ENCODE results near the gene NXN. TPM values are rescaled to one million over a fixed set of nuclear protein-coding genes. Genes with fewer than 3 reads are reported as not detected.

NXN gene
- polyA plus RNA-seq, 1 donor from 2014 or later, result 14.8 TPM

GRCh38 chr17:1002412-1002753 is 22.8 kb upstream of the NXN start:
- Histone ChIP-seq H3F3A (ENCODE audit: insufficient read depth, low read length, poor library complexity, severe bottlenecking) (no peaks in the 10 kb centered on the region), H2AFZ (ENCODE audit: low read depth, low read length) (no peak overlapping the region), H4K20me1 (ENCODE audit: insufficient read depth) (no peaks in the 10 kb centered on the region), H3K4me3 (ENCODE audit: low read length) (no peak overlapping the region), H3K4me2 (ENCODE audit: low read length) (no peak overlapping the region), H3K79me2 (replicated peaks; ENCODE audit: insufficient read depth, low read length) (peaks cover 9% of the 10 kb centered on the region), H3K36me3 (ENCODE audit: insufficient read depth, low read length) (no peaks in the 10 kb centered on the region), H3K9me2 (ENCODE audit: insufficient read depth, low read length) (no peaks in the 10 kb centered on the region), H3K9ac (ENCODE audit: low read length) (no peak overlapping the region), H3K9me3 (ENCODE audit: low read length) (no peaks in the 10 kb centered on the region), H3K27ac (ENCODE audit: low read length) (no peak overlapping the region), H3K27me3 (ENCODE audit: insufficient read depth, low read depth, low read length) (no peaks in the 10 kb centered on the region)
- TF ChIP-seq, protein P1, sequence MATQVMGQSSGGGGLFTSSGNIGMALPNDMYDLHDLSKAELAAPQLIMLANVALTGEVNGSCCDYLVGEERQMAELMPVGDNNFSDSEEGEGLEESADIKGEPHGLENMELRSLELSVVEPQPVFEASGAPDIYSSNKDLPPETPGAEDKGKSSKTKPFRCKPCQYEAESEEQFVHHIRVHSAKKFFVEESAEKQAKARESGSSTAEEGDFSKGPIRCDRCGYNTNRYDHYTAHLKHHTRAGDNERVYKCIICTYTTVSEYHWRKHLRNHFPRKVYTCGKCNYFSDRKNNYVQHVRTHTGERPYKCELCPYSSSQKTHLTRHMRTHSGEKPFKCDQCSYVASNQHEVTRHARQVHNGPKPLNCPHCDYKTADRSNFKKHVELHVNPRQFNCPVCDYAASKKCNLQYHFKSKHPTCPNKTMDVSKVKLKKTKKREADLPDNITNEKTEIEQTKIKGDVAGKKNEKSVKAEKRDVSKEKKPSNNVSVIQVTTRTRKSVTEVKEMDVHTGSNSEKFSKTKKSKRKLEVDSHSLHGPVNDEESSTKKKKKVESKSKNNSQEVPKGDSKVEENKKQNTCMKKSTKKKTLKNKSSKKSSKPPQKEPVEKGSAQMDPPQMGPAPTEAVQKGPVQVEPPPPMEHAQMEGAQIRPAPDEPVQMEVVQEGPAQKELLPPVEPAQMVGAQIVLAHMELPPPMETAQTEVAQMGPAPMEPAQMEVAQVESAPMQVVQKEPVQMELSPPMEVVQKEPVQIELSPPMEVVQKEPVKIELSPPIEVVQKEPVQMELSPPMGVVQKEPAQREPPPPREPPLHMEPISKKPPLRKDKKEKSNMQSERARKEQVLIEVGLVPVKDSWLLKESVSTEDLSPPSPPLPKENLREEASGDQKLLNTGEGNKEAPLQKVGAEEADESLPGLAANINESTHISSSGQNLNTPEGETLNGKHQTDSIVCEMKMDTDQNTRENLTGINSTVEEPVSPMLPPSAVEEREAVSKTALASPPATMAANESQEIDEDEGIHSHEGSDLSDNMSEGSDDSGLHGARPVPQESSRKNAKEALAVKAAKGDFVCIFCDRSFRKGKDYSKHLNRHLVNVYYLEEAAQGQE (IDR thresholded peaks at IDR 0.05; ENCODE audit: borderline replicate concordance), result no peak
- TF ChIP-seq POLR2AphosphoS5 (IDR thresholded peaks at IDR 0.05) (no peak), RAD21 (conservative IDR thresholded peaks at IDR 0.05) (no peak), TAF1 (IDR thresholded peaks at IDR 0.05; ENCODE audit: low read depth) (no peak), SMC3 (conservative IDR thresholded peaks at IDR 0.05; ENCODE audit: poor library complexity) (no peak), MXI1 (conservative IDR thresholded peaks at IDR 0.05; ENCODE audit: poor library complexity, severe bottlenecking) (no peak)

DNA sequence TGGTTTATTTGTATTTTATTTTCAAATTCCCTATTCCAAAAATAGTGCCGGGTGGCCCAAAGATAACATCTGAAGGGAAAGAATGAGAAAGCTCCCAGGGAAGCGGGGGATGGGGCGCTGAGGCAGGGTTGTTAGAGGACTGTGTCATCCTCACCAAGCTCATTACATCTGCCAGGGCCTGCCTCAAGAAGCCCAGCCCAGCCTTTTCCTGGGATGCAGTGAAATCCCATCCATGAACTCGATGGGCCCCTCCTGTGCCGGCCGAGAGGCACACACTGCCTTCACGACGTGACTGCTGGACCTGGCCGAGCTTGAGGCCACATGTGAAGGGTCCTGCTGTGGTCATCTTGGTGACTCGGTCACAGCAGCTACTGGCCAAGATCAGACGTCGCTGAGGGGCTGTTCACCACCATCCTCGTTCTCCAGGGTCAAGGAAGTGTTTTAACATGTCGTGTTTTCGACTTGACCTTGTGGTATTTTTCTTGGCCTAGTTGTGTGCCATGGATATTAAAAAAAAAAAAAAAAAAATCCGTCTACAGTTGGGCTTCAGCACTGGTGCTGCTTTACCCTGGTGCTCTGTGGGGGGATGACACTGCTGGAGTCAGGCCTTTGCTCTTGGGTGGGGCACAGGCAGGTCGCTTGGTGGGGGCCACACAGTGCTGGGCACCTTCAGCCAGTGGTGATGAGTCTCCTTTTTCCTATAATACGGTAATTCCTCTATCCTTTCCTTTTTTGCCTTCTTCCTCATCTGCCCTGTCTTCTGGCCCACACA is 22.2 kb upstream of the NXN start:
- H3K4me3 ChIP-seq (ENCODE audit: low read length), result no peak overlapping the region
- H3K9me2 ChIP-seq (ENCODE audit: insufficient read depth, low read length), result no peaks in the 10 kb centered on the region
- H3K79me2 ChIP-seq (replicated peaks; ENCODE audit: insufficient read depth, low read length), result peaks cover 13% of the 10 kb centered on the region
- H3K27me3 ChIP-seq (ENCODE audit: insufficient read depth, low read depth, low read length), result no peaks in the 10 kb centered on the region
- no peaks in the 10 kb centered on the region for H4K20me1 ChIP-seq (ENCODE audit: insufficient read depth)
- TF ChIP-seq SMC3 (conservative IDR thresholded peaks at IDR 0.05; ENCODE audit: poor library complexity) (no peak), MXI1 (conservative IDR thresholded peaks at IDR 0.05; ENCODE audit: poor library complexity, severe bottlenecking) (no peak)
- TF ChIP-seq, protein P1 (IDR thresholded peaks at IDR 0.05; ENCODE audit: borderline replicate concordance), result no peak
- TF ChIP-seq, protein P2, sequence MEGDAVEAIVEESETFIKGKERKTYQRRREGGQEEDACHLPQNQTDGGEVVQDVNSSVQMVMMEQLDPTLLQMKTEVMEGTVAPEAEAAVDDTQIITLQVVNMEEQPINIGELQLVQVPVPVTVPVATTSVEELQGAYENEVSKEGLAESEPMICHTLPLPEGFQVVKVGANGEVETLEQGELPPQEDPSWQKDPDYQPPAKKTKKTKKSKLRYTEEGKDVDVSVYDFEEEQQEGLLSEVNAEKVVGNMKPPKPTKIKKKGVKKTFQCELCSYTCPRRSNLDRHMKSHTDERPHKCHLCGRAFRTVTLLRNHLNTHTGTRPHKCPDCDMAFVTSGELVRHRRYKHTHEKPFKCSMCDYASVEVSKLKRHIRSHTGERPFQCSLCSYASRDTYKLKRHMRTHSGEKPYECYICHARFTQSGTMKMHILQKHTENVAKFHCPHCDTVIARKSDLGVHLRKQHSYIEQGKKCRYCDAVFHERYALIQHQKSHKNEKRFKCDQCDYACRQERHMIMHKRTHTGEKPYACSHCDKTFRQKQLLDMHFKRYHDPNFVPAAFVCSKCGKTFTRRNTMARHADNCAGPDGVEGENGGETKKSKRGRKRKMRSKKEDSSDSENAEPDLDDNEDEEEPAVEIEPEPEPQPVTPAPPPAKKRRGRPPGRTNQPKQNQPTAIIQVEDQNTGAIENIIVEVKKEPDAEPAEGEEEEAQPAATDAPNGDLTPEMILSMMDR (IDR thresholded peaks at IDR 0.05; ENCODE audit: poor library complexity, severe bottlenecking), result no peak
- no peak overlapping the region for H3K4me2 ChIP-seq (ENCODE audit: low read length)
- H3K36me3 ChIP-seq (ENCODE audit: insufficient read depth, low read length), result no peaks in the 10 kb centered on the region
- no peaks in the 10 kb centered on the region for H3F3A ChIP-seq (ENCODE audit: insufficient read depth, low read length, poor library complexity, severe bottlenecking)
- H3K9ac ChIP-seq (ENCODE audit: low read length), result no peak overlapping the region
- no peaks in the 10 kb centered on the region for H3K9me3 ChIP-seq (ENCODE audit: low read length)
- no peak overlapping the region for H2AFZ ChIP-seq (ENCODE audit: low read depth, low read length)
- no peak overlapping the region for H3K27ac ChIP-seq (ENCODE audit: low read length)
